Stimulated activated CD8-positive, alpha-beta memory T cell treated with anti-CD3 and anti-CD28 coated beads, Interleukin-15, amount 100 ng/mL, for 24 hours (primary cell): Measurements from ENCODE around the gene XRN1.
"Not testable (repeated sequence)": the region's sequence is repeated elsewhere in the genome, so short reads cannot be mapped to it uniquely, and the experiment has no call there.

Source experiments
- DNase-seq: peaks from one replicate; pipeline ENCODE4 v3.0.0-alpha.2; 2020; ENCODE audit warnings: low read depth

The XRN1 gene

GRCh38 chr3:142337994-142338393 lies 109.8 kb downstream of the XRN1 start:
- DNase-seq: no peak

DNA sequence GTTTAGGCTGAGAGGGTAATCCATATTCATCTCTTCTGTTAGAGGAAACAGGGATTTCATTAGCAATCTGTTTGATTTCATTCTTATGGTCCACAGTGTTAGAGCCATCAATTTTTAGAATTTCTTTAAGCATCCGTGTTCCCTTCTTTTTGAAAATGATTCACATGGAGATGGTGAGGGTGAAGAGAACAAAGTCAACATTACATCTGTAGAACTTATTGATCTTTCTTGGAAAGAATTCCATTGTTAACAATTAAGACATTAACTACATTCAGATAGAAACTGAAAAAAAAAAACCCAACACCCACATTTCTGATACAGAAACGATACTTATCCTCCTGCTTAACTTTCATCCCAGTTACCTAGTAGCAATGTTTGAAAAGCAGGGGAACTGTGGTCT lies 115.4 kb downstream of the XRN1 start:
- no peak for DNase-seq

DNA sequence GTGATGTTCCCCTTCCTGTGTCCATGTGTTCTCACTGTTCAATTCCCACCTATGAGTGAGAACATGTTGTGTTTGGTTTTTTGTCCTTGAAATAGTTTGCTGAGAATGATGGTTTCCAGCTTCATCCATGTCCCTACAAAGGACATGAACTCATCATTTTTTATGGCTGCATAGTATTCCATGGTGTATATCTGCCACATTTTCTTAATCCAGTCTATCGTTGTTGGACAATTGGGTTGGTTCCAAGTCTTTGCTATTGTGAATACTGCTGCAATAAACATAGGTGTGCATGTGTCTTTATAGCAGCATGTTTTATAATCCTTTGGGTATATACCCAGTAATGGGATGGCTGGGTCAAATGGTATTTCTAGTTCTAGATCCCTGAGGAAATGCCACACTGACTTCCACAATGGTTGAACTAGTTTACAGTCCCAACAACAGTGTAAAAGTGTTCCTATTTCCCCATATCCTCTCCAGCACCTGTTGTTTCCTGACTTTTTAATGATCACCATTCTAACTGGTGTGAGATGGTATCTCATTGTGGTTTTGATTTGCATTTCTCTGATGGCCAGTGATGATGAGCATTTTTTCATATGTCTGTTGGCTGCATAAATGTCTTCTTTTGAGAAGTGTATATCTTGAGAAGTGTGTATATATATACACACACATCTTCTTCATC lies 123.4 kb downstream of the XRN1 start:
- not testable (repeated sequence) for DNase-seq

DNA sequence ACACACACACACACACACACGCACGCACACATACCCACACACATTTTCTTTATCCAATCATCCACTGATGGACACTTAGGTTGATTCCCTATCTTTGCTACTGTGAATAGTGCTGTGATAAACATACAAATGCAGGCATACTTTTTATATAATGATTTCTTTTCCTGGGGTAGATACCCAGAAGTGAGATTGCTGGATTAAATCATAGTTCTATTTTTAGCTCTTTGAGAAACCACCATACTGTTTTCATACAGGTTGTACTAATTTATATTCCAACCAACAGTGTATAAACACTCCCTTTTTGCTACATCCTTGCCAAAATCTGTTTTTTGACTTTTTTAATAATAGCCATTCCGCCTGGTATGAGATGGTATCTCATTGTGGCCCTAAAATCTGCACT lies 127.9 kb downstream of the XRN1 start:
- no peak for DNase-seq

DNA sequence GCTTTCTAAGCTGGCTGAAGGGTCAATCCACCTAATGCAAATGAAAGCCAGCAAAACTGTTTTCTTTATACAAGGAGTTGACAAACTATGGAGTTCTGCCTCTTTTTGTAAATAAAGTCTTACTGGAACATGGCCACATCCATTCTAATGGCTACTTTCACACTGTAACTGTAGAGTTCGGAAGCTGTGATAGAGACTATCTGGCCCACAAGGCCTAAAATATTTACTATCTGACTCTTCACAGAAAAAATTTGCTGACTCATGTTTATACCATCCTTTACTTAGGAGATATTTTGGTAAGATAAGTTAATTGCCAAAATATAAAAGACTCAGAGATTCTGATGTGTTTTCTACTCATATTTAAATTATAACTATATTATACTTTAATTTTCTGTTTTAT lies 128.7 kb downstream of the XRN1 start:
- no peak for DNase-seq

DNA sequence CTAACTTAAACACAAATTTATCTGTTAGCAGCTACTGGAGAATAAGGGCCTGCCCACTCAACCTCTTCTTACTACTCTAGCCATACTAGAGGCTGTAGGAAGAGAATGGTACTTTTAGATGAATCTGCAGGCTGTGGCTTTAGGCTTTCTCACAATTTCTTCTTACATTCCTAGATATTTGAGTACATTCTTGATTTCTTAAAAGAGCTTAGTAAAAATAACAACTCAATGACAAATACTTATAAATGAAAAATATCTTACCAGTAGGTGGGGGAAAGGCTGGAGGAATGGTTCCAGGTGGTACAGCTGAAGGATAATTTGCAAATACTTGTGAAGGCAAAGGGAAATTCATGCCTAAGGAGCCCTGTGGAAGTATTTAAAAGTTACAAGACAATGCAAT lies 129.5 kb downstream of the XRN1 start:
- DNase-seq: no peak

GRCh38 chr3:142315978-142316388 lies 131.9 kb downstream of the XRN1 start:
- DNase-seq: not testable (repeated sequence)

DNA sequence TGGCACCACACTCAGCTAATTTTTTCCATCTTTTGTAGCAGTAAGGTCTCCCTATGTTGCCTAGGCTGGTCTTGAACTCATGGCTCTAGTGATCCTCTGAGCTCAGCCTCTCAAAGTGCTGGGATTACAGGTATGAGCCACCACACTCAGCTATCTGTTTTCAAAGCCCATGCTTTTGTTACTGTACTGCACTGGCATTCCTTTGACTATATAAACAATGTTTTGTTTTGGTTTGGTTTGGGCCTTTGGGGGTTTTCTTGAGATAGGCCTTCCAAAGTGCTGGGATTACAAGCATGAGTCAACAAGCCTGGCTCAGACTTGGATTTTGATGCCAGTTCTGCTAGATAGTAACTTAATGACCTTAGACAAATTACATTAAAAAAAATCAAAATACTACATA lies 132.8 kb downstream of the XRN1 start:
- no peak for DNase-seq

DNA sequence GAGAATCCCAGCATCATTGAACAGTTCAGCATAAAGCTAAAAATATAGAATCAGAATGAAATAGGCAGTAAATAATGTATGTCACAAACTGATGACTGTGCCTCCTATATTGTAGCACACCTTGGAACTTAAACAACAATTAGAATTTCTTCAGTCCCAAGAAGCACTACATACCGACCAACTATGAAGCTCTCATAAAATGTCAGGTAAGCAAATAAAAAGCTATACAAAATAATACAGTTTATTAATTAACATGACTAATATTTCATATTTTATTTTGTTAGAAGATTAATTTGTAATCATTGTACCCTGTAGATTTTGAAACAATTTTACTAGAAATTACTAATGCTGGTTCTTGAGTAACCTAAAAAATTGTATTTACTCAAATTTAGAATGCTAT lies 137.4 kb downstream of the XRN1 start:
- no peak for DNase-seq

- not testable (repeated sequence) for DNase-seq
Measured at GRCh38 chr3:142302847-142303246, 145.0 kb downstream of the XRN1 start.

DNA sequence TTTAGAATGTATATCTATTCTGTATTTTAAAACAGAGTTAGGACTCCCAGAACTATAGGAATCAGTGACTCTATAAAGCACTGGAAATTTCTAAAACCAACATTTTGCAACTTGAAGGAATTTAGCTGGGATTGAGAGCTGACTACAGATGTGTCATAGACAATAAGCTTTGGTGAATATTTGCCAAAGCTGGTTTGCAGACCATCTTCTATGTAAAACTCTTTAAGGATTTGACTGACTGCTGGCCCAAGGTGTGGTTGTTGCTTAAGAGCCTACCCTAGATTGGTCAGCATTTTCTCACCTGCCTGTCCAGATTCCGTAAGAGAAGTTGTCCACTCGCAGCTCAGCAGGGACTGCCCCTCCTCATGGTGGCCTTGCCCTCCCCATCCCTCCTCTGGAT lies 149.2 kb downstream of the XRN1 start:
- no peak for DNase-seq

GRCh38 chr3:142296507-142296906 lies 151.3 kb downstream of the XRN1 start:
- no peak for DNase-seq

DNA sequence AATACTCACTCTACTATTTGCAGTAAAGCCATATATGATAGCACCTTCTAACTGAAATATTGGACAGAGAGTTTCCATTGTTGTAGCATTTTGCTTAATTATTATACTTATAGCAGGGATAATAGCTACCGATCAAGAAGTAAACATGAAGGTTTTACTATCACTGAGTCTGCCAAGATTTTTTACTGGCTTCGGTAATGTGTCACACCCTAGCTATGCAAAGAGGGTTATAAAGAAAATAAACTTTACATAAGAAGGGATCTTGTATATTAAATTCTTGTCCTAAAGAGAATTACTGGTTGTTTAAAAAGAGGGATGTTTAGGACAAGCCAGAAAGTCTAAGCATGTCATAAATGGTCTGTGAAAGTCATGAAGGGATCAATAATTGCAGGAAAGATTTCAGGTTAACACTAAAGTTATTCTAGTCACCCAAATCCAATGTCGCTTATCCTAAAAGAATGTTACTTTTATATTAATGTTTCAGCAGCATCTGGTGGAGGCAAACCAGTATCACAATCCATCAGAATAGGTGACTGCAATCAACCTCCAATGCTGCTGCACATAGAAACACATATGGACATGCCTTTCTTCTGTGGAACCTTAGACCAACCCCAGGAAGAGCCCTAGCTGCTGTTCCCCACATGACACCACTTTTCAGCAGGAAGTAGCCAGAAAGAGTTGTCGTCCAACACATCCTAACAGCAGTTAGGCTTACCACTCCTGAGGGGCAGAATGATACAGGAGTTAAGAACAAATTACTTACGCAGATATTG lies 159.8 kb downstream of the XRN1 start:
- DNase-seq: no peak

DNA sequence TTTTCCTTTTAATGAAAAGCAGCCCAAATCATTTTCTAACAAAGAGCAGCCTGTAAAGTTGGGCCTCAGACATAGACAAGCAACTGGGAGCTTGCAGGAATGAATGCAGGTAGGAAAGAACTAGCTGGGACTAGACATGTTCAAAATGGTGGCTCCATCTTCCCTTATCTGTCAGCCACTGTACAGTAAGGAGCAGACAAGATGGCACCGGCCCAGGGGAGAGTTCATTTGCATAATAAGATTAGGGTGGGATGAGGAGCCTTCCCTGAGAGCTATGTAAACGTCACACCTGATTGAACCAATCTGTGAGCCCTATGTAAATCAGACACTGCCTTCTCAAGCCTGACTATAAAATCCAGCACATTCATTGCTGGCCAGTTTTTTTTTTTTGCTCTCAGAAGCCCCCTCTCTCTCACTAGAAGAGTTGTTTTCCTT lies 162.7 kb downstream of the XRN1 start:
- no peak for DNase-seq

DNA sequence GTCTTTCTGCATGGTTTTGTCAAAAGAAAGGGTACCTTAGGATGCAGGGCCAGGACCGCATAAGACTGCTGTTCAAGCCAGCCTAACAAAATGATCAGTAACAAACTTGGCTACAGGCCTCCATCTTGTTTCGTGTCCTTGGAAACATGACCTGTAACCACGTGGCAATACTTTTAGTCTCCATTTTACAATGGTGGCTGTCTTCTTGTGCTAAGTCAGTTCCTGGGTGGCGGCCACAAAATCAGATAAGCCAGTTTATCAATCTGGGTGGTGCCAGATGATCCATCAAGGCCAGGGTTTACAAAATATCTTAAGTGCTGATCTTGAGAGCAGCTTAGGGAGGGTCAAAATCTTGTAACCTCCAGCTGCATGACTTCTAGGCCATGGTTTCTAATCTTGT lies 165.3 kb downstream of the XRN1 start:
- no peak for DNase-seq

- no peak for DNase-seq
Measured at GRCh38 chr3:142281474-142281873, 166.4 kb downstream of the XRN1 start.

DNA sequence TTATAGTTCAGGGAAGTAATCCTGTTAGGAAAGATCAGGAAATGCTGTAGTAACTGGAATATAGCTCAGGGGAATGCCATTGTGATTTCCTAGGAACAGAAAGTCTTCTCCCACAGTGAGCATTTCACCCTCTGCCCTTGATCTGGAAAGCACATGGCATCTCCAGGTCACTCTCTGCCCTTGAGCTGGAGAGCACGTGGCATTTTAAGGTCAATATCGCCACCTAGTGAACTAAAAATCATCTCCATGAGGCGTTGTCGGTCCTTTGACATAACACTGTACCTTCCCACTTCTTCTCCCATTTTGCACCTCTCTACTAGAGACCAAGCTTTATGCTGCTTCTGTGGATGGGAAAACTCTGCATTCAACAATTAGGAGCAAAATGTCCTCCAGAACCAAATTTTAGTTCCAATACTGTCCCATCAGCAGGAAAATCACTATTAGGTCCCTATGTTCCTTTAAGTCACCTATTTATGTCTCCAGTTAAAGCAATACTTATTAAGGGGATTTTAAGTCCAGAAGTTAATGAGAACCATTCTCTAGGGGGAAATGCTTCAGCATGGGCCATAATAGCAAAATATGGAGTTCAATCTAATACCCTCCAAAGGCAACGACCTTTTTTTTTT lies 167.8 kb downstream of the XRN1 start:
- DNase-seq: no peak

DNA sequence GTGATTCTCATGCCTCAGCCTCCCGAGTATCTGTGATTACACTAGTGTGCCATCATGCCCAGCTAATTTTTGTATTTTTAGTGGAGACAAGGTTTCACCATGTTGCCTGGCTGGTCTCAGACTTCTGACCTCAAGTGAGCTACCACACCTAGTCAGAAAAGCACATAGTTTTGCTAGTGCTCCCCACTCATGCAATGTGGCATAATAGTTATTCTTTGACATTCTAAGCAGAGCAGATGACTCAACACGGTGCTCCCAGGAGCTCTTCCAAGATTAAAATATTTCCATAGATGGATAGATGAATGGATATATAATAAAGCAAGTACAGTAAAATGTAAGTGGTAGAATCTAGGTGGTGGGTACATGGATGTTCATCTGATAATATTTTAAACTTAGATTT lies 169.4 kb downstream of the XRN1 start:
- DNase-seq: no peak

GRCh38 chr3:142276781-142277180 lies 171.1 kb downstream of the XRN1 start:
- no peak for DNase-seq

DNA sequence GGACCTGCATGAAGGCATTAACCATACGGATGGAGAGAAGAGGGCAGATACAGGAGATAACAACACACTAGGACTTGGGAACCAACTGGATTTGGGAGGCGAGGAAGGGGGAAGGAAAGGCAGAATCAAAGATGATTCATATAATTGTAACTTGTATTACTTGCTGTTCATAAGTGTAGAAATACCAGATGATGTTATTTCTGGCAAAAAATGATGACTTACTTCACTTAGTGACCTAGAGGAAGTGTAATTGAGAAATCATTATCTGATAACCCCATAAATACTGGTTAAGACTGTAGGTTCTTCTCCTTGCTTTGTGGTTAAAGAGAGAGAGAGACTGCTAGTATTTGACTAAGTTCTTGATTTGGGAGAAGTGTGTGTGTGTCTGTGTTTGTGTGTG lies 172.0 kb downstream of the XRN1 start:
- DNase-seq: no peak

DNA sequence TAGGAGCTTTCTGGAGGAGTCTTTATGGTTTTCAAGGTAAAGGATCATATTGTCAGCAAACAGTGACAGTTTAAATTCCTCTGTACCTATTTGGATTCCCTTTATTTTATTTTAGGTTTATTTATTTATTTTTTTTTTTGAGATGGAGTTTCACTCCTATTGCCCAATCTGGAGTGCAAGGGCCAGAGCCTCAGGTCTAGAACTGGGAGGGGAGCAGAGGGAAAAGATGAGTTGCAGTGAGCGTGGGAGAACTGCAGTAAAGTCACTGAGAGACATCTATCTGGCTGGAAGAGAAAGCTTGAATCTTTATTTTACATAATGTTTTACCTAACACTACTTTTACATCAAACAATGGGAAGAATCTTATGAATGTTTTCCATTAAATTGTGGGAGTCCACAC lies 172.9 kb downstream of the XRN1 start:
- DNase-seq: no peak

- DNase-seq: no peak
Measured at GRCh38 chr3:142273501-142273900, 174.3 kb downstream of the XRN1 start.

DNA sequence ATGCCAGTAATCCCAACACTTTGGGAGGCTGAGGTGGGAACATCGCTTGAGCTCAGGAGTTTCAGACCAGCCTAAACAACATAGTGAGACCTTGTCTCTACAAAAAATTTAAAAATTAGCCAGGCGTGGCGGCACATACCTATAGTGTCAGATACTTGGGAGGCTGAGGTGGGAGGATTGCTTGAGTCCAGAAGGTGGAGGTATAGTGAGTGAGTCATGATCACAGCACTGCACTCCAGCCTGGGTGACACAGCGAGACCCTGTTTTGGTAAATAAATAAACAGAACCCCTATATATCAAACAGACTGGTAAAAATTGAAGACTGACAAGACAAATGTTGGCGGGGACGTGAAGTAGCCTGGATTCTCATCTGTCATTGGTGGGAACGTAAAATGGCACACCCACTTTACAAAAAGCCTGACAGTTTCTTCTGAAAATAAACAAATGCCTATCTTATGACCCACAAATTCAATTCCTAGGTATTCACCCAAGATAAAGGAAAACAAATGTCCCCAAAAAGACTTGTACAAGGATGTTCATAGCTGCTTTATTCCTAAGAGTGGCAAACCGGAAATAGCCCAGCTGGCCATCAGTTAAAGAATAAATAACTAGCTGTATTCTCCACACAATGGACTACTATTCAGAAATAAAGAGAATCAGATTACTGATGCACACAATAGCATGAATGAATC lies 175.5 kb downstream of the XRN1 start:
- no peak for DNase-seq
